ENCODE results near the gene STAP2.

DNA sequence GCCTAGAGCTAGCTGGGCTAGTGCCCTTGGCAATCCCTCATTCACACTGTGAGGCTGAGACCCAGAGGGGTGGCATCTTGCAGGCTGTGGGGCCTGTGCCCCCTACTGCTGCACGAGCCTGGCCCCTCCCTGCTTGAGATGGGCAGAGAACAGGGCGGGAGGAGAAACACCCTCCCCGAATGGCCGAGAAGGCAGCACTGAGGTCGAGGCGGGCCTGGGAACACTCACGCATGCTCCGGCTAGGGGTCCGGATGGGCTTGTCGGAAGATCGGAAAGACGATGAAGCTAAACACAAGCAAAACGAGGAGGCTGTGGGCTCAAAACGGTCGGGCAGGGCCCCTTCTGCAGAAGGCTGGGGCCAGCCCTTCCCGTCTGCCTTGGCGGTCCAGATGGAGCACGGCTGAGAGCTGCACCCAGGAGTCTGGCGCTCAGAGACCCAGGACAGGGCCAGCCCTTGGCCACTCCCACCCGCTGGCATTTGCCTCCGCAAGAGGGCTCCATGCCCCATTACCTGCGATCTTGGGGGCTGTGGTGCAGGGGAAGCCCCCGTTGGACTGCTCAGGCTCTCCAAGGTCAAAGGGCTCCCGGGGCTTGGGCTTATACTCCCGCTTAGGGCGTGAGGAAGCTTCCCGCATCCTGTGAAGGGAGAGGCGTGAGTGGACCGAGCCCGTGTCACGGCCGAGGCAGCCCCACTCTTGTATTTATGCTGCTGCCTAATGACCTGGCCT, 23.6 kb upstream of the STAP2 start:
- no peak for TF ChIP-seq POLR2AphosphoS5 (IDR thresholded peaks at IDR 0.05)
- no peak for TF ChIP-seq CTCF (IDR thresholded peaks at IDR 0.05)
- TF ChIP-seq POLR2A (IDR thresholded peaks at IDR 0.05) = no peak

Measured in suprapubic skin (tissue), 4 donors.